ENCODE data around the gene FAM111B. TPM values are rescaled to one million over a fixed set of nuclear protein-coding genes. Genes with fewer than 3 reads are reported as not detected.
"Not testable (repeated sequence)": the region's sequence is repeated elsewhere in the genome, so short reads cannot be mapped to it uniquely, and the experiment has no call there.

FAM111B gene
- polyA plus RNA-seq, 1 donor (not counting 4 experiments of a cell fraction or from before 2014, with no cell fraction given), result 5.3 TPM

GRCh38 chr11:59088162-59088561, 18.9 kb upstream of the FAM111B start:
- Histone ChIP-seq H3K27me3 (ENCODE audit: control insufficient read depth, extremely low read depth, insufficient read depth, low read length) (no peaks in the 10 kb centered on the region), H3K79me2 (ENCODE audit: control insufficient read depth, insufficient read depth, low read length) (no peaks in the 10 kb centered on the region), H2AFZ (ENCODE audit: control insufficient read depth, low read length) (no peak overlapping the region), H3K9ac (ENCODE audit: control insufficient read depth, extremely low read depth, insufficient read depth, low read length) (no peak overlapping the region), H3K36me3 (ENCODE audit: control insufficient read depth in 2 of 2, extremely low read depth in 1 of 2, insufficient read depth in 2 of 2, low read length in 2 of 2) (no peaks in the 10 kb centered on the region), H3K27ac (ENCODE audit: control insufficient read depth, insufficient read depth, low read length) (no peak overlapping the region), H3K4me2 (ENCODE audit: control insufficient read depth, extremely low read depth, insufficient read depth, low read depth, low read length) (no peak overlapping the region), H3K9me3 (ENCODE audit: control insufficient read depth, low read depth, low read length) (no peaks in the 10 kb centered on the region), H3K4me3 (ENCODE audit: control insufficient read depth in 2 of 3, extremely low read depth in 1 of 3, insufficient read depth in 2 of 3, low read depth in 1 of 3, low read length in 3 of 3) (no peak overlapping the region), H3K4me1 (ENCODE audit: control insufficient read depth, extremely low read depth, insufficient read depth, low read length) (no peaks in the 10 kb centered on the region), H3K9me1 (ENCODE audit: control insufficient read depth, extremely low read depth, insufficient read depth, low read length) (no peaks in the 10 kb centered on the region), H4K20me1 (ENCODE audit: control insufficient read depth, extremely low read depth, insufficient read depth, low read length) (no peaks in the 10 kb centered on the region)
- dilution Hi-C loops (cut with MboI; ENCODE audit: extremely low pct_ligation_motif_present, low sequenced_read_pairs), result no loop called here
- DNase-seq (ENCODE audit: low read depth, low spot score) (no peak), FAIRE-seq (no peak)
- no peak for TF ChIP-seq CTCF (optimal IDR thresholded peaks at IDR 0.05 in 1 of 3, IDR thresholded peaks at IDR 0.05 in 1 of 3, conservative IDR thresholded peaks at IDR 0.05 in 1 of 3; ENCODE audit: extremely low read depth in 1 of 3, insufficient read depth in 2 of 3, low read length in 3 of 3)
- TF ChIP-seq EZH2 (IDR thresholded peaks at IDR 0.05; ENCODE audit: low read length), result no peak

GRCh38 chr11:59093576-59093975, 13.5 kb upstream of the FAM111B start:
- H2AFZ ChIP-seq (ENCODE audit: control insufficient read depth, low read length); dilution Hi-C loops (cut with MboI; ENCODE audit: extremely low pct_ligation_motif_present, low sequenced_read_pairs); H3K27ac ChIP-seq (ENCODE audit: control insufficient read depth, insufficient read depth, low read length); H3K27me3 ChIP-seq (ENCODE audit: control insufficient read depth, extremely low read depth, insufficient read depth, low read length); DNase-seq (ENCODE audit: low read depth, low spot score); H3K4me1 ChIP-seq (ENCODE audit: control insufficient read depth, extremely low read depth, insufficient read depth, low read length); H3K4me3 ChIP-seq (ENCODE audit: control insufficient read depth in 2 of 3, extremely low read depth in 1 of 3, insufficient read depth in 2 of 3, low read depth in 1 of 3, low read length in 3 of 3); H3K4me2 ChIP-seq (ENCODE audit: control insufficient read depth, extremely low read depth, insufficient read depth, low read depth, low read length); H4K20me1 ChIP-seq (ENCODE audit: control insufficient read depth, extremely low read depth, insufficient read depth, low read length); H3K9me1 ChIP-seq (ENCODE audit: control insufficient read depth, extremely low read depth, insufficient read depth, low read length); H3K9ac ChIP-seq (ENCODE audit: control insufficient read depth, extremely low read depth, insufficient read depth, low read length); H3K9me3 ChIP-seq (ENCODE audit: control insufficient read depth, low read depth, low read length); H3K79me2 ChIP-seq (ENCODE audit: control insufficient read depth, insufficient read depth, low read length); H3K36me3 ChIP-seq (ENCODE audit: control insufficient read depth in 2 of 2, extremely low read depth in 1 of 2, insufficient read depth in 2 of 2, low read length in 2 of 2); FAIRE-seq: not testable (repeated sequence)

GRCh38 chr11:59095225-59095624, 11.8 kb upstream of the FAM111B start:
- H3K4me1 ChIP-seq (ENCODE audit: control insufficient read depth, extremely low read depth, insufficient read depth, low read length); H4K20me1 ChIP-seq (ENCODE audit: control insufficient read depth, extremely low read depth, insufficient read depth, low read length); H2AFZ ChIP-seq (ENCODE audit: control insufficient read depth, low read length); H3K4me3 ChIP-seq (ENCODE audit: control insufficient read depth in 2 of 3, extremely low read depth in 1 of 3, insufficient read depth in 2 of 3, low read depth in 1 of 3, low read length in 3 of 3); H3K9ac ChIP-seq (ENCODE audit: control insufficient read depth, extremely low read depth, insufficient read depth, low read length); DNase-seq (ENCODE audit: low read depth, low spot score); dilution Hi-C loops (cut with MboI; ENCODE audit: extremely low pct_ligation_motif_present, low sequenced_read_pairs); FAIRE-seq; H3K36me3 ChIP-seq (ENCODE audit: control insufficient read depth in 2 of 2, extremely low read depth in 1 of 2, insufficient read depth in 2 of 2, low read length in 2 of 2); H3K27ac ChIP-seq (ENCODE audit: control insufficient read depth, insufficient read depth, low read length); H3K9me1 ChIP-seq (ENCODE audit: control insufficient read depth, extremely low read depth, insufficient read depth, low read length); H3K4me2 ChIP-seq (ENCODE audit: control insufficient read depth, extremely low read depth, insufficient read depth, low read depth, low read length); H3K9me3 ChIP-seq (ENCODE audit: control insufficient read depth, low read depth, low read length); H3K79me2 ChIP-seq (ENCODE audit: control insufficient read depth, insufficient read depth, low read length); H3K27me3 ChIP-seq (ENCODE audit: control insufficient read depth, extremely low read depth, insufficient read depth, low read length): not testable (repeated sequence)

GRCh38 chr11:59095972-59096575, 11.0 kb upstream of the FAM111B start:
- DNase-seq (ENCODE audit: low read depth, low spot score); H3K9me3 ChIP-seq (ENCODE audit: control insufficient read depth, low read depth, low read length); dilution Hi-C loops (cut with MboI; ENCODE audit: extremely low pct_ligation_motif_present, low sequenced_read_pairs); H3K79me2 ChIP-seq (ENCODE audit: control insufficient read depth, insufficient read depth, low read length); H3K9ac ChIP-seq (ENCODE audit: control insufficient read depth, extremely low read depth, insufficient read depth, low read length); H3K4me1 ChIP-seq (ENCODE audit: control insufficient read depth, extremely low read depth, insufficient read depth, low read length); H2AFZ ChIP-seq (ENCODE audit: control insufficient read depth, low read length); H3K27ac ChIP-seq (ENCODE audit: control insufficient read depth, insufficient read depth, low read length); H3K36me3 ChIP-seq (ENCODE audit: control insufficient read depth in 2 of 2, extremely low read depth in 1 of 2, insufficient read depth in 2 of 2, low read length in 2 of 2); H3K4me3 ChIP-seq (ENCODE audit: control insufficient read depth in 2 of 3, extremely low read depth in 1 of 3, insufficient read depth in 2 of 3, low read depth in 1 of 3, low read length in 3 of 3); H3K4me2 ChIP-seq (ENCODE audit: control insufficient read depth, extremely low read depth, insufficient read depth, low read depth, low read length); H3K27me3 ChIP-seq (ENCODE audit: control insufficient read depth, extremely low read depth, insufficient read depth, low read length); H3K9me1 ChIP-seq (ENCODE audit: control insufficient read depth, extremely low read depth, insufficient read depth, low read length); H4K20me1 ChIP-seq (ENCODE audit: control insufficient read depth, extremely low read depth, insufficient read depth, low read length); FAIRE-seq: not testable (repeated sequence)
